ENCODE data around the gene MSH3.

DNA sequence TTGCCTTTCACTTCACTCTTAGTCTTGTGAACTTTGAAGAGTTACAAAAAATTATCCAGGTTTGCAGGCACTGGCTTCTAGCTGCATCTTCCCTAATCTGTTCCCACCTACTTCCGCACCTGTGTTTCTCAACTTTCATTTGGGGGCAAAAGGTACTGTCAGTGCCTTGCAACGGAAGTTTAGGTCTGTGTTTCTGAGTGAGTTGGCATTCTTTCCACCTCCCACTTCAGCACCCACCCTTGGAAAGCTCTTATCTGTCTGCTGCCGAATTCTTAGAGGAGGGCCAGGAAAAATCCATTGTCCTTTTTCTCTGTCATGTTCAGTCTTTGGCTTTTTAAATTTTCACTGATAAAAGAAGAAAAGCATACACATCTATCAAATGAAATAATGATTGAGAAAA lies 216.0 kb downstream of the MSH3 start:
- TF ChIP-seq CTCF (IDR thresholded peaks at IDR 0.05) (no peak), POLR2A (IDR thresholded peaks at IDR 0.05) (no peak)
